IPS DF 4.7 (cell line): Measurements from ENCODE around the gene IFI30.

Experiments used
- DNase-seq: peaks from one replicate; pipeline ENCODE4 v3.0.0-alpha.2; 2013; ENCODE audit warnings: low spot score; ENCODE audit errors: extremely low read depth

Gene IFI30

DNA sequence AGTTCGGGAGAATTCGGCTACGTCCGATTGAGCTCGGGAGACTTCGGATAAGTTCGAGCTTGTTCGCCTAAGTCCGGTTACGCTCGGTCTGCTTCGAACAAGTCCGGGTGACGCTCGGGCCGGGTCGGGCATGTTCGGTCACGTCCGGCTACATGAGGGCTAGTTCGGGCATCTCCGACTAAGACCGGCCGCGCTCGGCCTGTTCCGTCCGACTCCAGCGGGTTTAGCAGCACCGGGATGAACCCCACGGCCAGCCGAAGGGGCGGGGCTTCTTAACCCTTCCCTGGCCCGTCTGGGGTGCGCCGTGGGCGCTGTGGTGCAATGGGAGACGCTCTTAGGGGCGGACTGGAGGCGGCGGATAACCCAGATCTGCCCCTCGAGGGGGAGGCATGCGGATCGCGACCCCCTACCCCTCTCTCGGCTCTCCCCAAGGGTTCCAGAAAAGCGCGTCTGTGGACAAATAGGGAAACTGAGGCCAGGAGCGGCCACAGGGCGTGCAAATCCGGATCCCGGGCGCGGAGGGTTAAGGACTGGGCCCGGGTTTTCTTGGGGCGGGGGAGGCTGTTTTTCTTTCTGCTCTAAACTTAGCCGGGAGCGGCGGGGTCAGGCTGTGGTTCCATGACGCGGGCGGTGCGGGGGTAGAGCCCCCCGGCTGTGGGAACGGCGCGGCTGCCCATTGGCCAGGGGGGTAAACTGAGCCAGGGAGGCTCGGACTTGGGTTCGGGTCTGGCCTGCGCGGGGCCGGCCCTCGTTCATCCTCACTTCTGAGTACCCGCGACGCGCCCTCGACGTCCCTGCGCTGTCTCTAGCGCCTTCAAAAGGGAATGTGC, 51.1 kb downstream of the IFI30 start:
- DNase-seq, result peak; percentile 97

- no peak for DNase-seq
These were observed 51.7 kb downstream of the IFI30 start for GRCh38 chr19:18225355-18225701.

- no peak for DNase-seq
These were observed 52.3 kb downstream of the IFI30 start, which contains the start of gene PDE4C for GRCh38 chr19:18225702-18226468. Gene PDE4C, minus strand, starts transcription at chr19:18226438. Its CDS starts 23 bp downstream, at chr19:18226415.

- no peak for DNase-seq
These were observed 53.6 kb downstream of the IFI30 start for GRCh38 chr19:18226956-18227780.
